GM19452 (cell line): Measurements from ENCODE around the gene ZCCHC2.

ENCODE experiments used
- ATAC-seq: cut with Tn5 transposase; IDR thresholded peaks from one replicate; pipeline ENCODE4 v1.9.1; 2021; ENCODE audit not compliant: unreplicated experiment

ZCCHC2 gene

GRCh38 chr18:62607708-62608428 lies 85.0 kb downstream of the ZCCHC2 start:
- no peak for ATAC-seq

- ATAC-seq, result no peak
Measured at GRCh38 chr18:62609764-62610163, 86.9 kb downstream of the ZCCHC2 start.

GRCh38 chr18:62610351-62610700 lies 87.5 kb downstream of the ZCCHC2 start:
- no peak for ATAC-seq

- no peak for ATAC-seq
Measured at GRCh38 chr18:62610701-62611411, 88.0 kb downstream of the ZCCHC2 start.

DNA sequence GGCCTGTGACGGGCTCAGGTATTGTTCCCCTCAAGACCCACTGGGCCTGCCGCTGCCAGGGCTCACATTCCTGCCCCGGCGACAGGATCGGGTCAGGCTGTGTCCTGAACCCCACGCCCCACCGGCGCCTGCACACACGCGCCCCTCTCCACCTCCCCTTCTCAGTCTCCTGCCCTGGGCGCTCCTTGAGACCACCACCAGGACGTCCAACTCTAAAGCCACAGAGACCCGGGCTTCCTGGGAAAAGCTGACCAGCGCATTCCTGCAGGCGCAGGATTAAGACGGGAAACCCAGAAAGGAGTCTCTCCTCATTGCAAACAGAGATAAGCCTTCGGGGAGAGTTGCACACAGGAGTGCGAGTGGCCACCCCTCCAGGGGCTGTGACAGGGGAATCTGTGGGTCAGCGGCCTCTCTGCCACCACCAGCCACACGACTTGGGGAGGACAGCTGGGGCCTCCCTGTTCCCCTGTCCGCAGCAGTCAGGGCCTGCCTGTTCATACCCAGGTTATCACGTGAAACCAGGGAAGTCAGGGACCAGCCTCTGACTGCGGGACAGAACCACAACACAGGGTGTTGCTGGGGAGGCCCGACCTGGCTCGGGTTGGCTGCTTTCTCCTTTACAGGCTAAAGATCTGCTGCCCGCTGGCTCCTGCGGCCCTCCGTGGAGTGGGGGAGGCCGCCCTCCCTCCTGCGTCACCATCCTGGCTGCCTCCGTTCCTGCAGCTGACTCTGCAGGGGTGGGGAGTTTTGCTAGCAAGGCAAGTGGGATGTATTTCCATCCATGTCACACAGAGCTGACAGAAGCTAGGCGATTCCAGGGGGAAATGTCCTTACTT lies 88.8 kb downstream of the ZCCHC2 start:
- no peak for ATAC-seq

- no peak for ATAC-seq
Measured at GRCh38 chr18:62612289-62612645, 89.4 kb downstream of the ZCCHC2 start.

DNA sequence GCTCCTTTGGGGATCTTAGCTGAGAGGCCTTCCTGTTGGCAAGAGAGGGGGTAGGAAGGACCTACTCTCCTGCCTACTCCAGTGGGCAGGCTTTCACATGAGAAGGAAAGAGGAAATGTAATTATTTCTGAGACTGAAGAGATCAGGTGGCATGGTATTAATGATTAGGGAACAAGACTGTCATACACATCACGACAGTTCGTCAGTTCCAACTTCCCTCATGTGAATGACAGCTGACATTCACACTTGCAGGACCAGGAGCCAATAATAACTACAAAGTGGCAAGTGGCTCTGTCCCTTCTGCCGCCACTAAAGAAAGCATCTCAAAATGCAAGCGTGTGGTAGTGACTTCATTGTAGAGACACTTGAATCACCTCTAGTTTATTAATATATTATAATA lies 90.0 kb downstream of the ZCCHC2 start:
- ATAC-seq, result no peak

DNA sequence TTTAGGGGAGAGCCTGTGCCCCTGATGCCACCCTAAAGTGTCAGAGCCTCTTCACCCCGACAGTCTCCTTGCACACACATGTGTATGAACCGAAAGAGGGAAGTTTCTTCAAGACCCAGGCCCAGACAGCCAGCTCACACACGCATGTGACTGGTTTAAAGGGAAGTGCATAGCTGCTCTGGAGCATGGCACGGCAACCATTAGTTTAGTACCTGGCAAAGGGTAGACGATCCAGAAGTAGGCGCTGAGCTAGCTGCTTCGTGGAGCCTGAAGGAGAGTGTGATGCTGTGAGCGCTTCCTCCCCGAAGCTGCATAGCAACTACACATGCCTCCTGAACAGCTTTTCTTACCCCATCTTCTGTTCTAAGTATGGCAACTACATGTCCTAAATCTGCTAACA lies 91.7 kb downstream of the ZCCHC2 start:
- ATAC-seq, result no peak

DNA sequence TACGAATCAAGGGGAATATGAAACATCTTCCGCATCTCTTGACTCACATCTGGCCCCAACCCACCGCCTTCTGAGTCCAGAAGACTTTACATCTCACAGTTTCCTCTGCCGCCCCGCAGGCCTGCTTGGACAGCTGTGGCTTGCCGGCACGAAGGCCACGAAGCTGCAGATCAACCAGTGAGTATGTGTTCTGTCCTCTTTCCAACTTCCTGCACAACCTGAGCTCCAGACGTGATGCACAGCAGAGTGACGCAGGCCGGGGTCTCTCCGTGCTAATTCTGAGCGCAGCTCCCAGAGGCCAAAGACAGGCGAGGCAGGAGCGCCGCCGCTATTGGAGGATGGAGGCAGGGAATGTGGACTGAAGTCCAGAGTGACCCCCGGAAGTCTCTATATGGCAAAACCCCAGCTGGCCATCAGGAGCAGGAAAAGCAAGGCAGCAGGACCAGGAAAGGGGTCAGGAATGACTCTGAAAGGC lies 93.5 kb downstream of the ZCCHC2 start:
- no peak for ATAC-seq

- no peak for ATAC-seq
Measured at GRCh38 chr18:62617793-62618591, 95.2 kb downstream of the ZCCHC2 start.

- ATAC-seq, result no peak
Measured at GRCh38 chr18:62618735-62619134, 95.9 kb downstream of the ZCCHC2 start.

GRCh38 chr18:62621546-62621945 lies 98.7 kb downstream of the ZCCHC2 start:
- no peak for ATAC-seq

DNA sequence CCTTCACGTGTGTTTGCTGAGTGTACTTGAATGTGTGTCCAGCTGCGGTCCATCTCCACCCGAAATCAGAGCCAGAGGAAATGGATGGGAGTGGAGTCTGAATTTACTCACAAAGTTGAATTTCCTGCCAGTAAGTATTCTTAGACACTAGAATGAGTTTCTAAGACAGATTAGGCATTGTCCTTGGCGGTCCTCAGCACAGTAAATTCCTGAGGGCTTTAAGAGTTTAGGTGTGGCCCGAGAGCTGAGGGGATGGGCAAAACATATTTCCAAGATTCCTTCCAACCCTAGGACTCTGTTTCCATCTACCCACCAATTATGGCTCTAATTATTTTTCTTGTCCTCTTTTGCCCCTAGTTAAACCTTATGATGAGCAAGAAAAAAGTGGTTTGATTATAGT lies 102.2 kb downstream of the ZCCHC2 start:
- no peak for ATAC-seq
